ENCODE measurements around the gene UBXN6.

- TF ChIP-seq POLR2A (IDR thresholded peaks at IDR 0.05; ENCODE audit: low read length) (no peak), RAD21 (conservative IDR thresholded peaks at IDR 0.05 in 1 of 2, IDR thresholded peaks at IDR 0.05 in 1 of 2) (no peak), CTCF (IDR thresholded peaks at IDR 0.05) (no peak), CEBPB (IDR thresholded peaks at IDR 0.05) (no peak), ESRRA (IDR thresholded peaks at IDR 0.05; ENCODE audit: borderline replicate concordance, low read length) (no peak), MAZ (IDR thresholded peaks at IDR 0.05; ENCODE audit: borderline replicate concordance, low read depth, low read length) (no peak), SREBF2 (IDR thresholded peaks at IDR 0.05) (no peak), TP53 (CRISPR knock-in tag; IDR thresholded peaks at IDR 0.05) (no peak), HDAC2 (IDR thresholded peaks at IDR 0.05) (no peak), USF2 (IDR thresholded peaks at IDR 0.05) (no peak)
These were observed 4.1 kb downstream of the UBXN6 start for GRCh38 chr19:4453232-4454179.
